NCI-H146 (cell line): ENCODE results near the gene PCDHGA12.

Experiments
- DNase-seq: peaks from one replicate; lab custom pipeline; 2025; lab: John Stamatoyannopoulos, UW

The PCDHGA12 gene

GRCh38 chr5:141439411-141440141 lies 9.3 kb downstream of the PCDHGA12 start:
- DNase-seq = no peak

GRCh38 chr5:141440341-141440740 lies 10.0 kb downstream of the PCDHGA12 start:
- no peak for DNase-seq

- DNase-seq = no peak
Measured at GRCh38 chr5:141441571-141442170, 11.4 kb downstream of the PCDHGA12 start.

- no peak for DNase-seq
Measured at GRCh38 chr5:141465351-141465750, 35.0 kb downstream of the PCDHGA12 start.

- peak; percentile 70 for DNase-seq
Measured at GRCh38 chr5:141475625-141476131, 45.4 kb downstream of the PCDHGA12 start, which contains the start of gene PCDHGC3. PCDHGC3 (plus strand) TSS chr5:141475966; CDS start chr5:141476117, 151 bp downstream.

- peak; percentile 42 for DNase-seq
Measured at GRCh38 chr5:141476132-141476911, 46.0 kb downstream of the PCDHGA12 start.

GRCh38 chr5:141477044-141477575 lies 46.8 kb downstream of the PCDHGA12 start:
- no peak for DNase-seq

GRCh38 chr5:141477815-141478214 lies 47.5 kb downstream of the PCDHGA12 start:
- no peak for DNase-seq

GRCh38 chr5:141478321-141478945 lies 48.1 kb downstream of the PCDHGA12 start:
- peak; percentile 83 for DNase-seq

- DNase-seq = no peak
Measured at GRCh38 chr5:141479776-141480175, 49.5 kb downstream of the PCDHGA12 start.
